WERI-Rb-1 (cell line): Measurements from ENCODE around the gene ZNF341.

Source experiments
- DNase-seq: peaks from one replicate; pipeline ENCODE4 v3.0.0-alpha.2; 2020
- H3K27ac ChIP-seq: fragments of 250-450 bp; sonication (Bioruptor Pico); 2 replicates; pipeline ENCODE4 v1.5.1; 2020; ENCODE audit warnings: mild to moderate bottlenecking, moderate library complexity
- H3K27me3 ChIP-seq: fragments of 250-450 bp; sonication (Bioruptor Pico); 2 replicates; pipeline ENCODE4 v1.5.1; 2021; ENCODE audit warnings: mild to moderate bottlenecking, low read depth, moderate library complexity; ENCODE audit not compliant: insufficient read depth, severe bottlenecking
- H3K36me3 ChIP-seq: fragments of 250-450 bp; sonication (Bioruptor Pico); 2 replicates; pipeline ENCODE4 v1.5.1; 2020; ENCODE audit warnings: mild to moderate bottlenecking, moderate library complexity
- H3K4me3 ChIP-seq: 2 replicates; pipeline ENCODE4 v1.5.1; 2011; ENCODE audit warnings: low read depth, mild to moderate bottlenecking, control low read depth, low read length
- H3K9me3 ChIP-seq: fragments of 250-450 bp; sonication (Bioruptor Pico); 2 replicates; pipeline ENCODE4 v1.5.1; 2021; ENCODE audit warnings: mild to moderate bottlenecking, moderate library complexity; ENCODE audit not compliant: severe bottlenecking
- TF ChIP-seq, protein P1 (sequence below): IDR thresholded peaks from 2 replicates; pipeline ENCODE4 v1.5.1; 2011; ENCODE audit warnings: low read depth, mild to moderate bottlenecking, control low read depth, inconsistent platforms, low read length

The ZNF341 gene

GRCh38 chr20:33841436-33841799, 109.6 kb downstream of the ZNF341 start:
- TF ChIP-seq, protein P1, sequence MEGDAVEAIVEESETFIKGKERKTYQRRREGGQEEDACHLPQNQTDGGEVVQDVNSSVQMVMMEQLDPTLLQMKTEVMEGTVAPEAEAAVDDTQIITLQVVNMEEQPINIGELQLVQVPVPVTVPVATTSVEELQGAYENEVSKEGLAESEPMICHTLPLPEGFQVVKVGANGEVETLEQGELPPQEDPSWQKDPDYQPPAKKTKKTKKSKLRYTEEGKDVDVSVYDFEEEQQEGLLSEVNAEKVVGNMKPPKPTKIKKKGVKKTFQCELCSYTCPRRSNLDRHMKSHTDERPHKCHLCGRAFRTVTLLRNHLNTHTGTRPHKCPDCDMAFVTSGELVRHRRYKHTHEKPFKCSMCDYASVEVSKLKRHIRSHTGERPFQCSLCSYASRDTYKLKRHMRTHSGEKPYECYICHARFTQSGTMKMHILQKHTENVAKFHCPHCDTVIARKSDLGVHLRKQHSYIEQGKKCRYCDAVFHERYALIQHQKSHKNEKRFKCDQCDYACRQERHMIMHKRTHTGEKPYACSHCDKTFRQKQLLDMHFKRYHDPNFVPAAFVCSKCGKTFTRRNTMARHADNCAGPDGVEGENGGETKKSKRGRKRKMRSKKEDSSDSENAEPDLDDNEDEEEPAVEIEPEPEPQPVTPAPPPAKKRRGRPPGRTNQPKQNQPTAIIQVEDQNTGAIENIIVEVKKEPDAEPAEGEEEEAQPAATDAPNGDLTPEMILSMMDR = no peak
- H3K9me3 ChIP-seq = no peaks in the 10 kb centered on the region
- H3K36me3 ChIP-seq = no peaks in the 10 kb centered on the region; the same call in none of the 2 replicates
- no peaks in the 10 kb centered on the region for H3K27me3 ChIP-seq
- no peak overlapping the region for H3K4me3 ChIP-seq
- H3K27ac ChIP-seq = peak overlapping the region; percentile 47
- DNase-seq = no peak
